Caco-2 (cell line): ENCODE data around the gene CENPQ. TPM values are rescaled to one million over a fixed set of nuclear protein-coding genes. Genes with fewer than 3 reads are reported as not detected.

Experiments
- BruUV-seq: library from RNA; stranded (reverse); fragments of 400-500 nt; replicated peaks from 2 replicates; lab custom pipeline; 2021; lab: Mats Ljungman, UMichigan
- CTCF ChIA-PET: fragments of 300-600 bp; sonication (Branson Sonifier 250); formaldehyde crosslinking; loops from one replicate; lab custom pipeline; 2022; ENCODE audit warnings: antibody characterized with exemption; lab: Charles Lee
- POLR2A ChIA-PET: fragments of 300-600 bp; sonication (Branson Sonifier 250); formaldehyde crosslinking; loops from one replicate; lab custom pipeline; 2022; ENCODE audit warnings: antibody characterized with exemption; lab: Charles Lee
- DNase-seq, 2 experiments: peaks; one replicate each; pipeline versions ENCODE4 v3.0.0 to v3.0.0-alpha.2; 2020 to 2022
- H3K27me3 ChIP-seq: replicated peaks from 2 replicates; pipeline ENCODE4 v1.6.0; 2011; ENCODE audit warnings: low read length; ENCODE audit not compliant: control insufficient read depth, insufficient read depth
- H3K36me3 ChIP-seq: 2 replicates; pipeline ENCODE4 v1.5.1; 2011; ENCODE audit warnings: low read length; ENCODE audit not compliant: control insufficient read depth, insufficient read depth
- H3K4me1 ChIP-seq: fragments of 250-450 bp; sonication (Bioruptor Pico); 2 replicates; pipeline ENCODE4 v1.5.1; 2020; ENCODE audit warnings: mild to moderate bottlenecking
- H3K4me3 ChIP-seq: 2 replicates; pipeline ENCODE4 v1.5.1; 2011; ENCODE audit warnings: low read depth, mild to moderate bottlenecking, control low read depth, low read length
- H3K9me3 ChIP-seq: fragments of 250-450 bp; sonication (Bioruptor Pico); 2 replicates; pipeline ENCODE4 v1.5.1; 2020; ENCODE audit warnings: mild to moderate bottlenecking, moderate library complexity
- H3K27ac Mint-ChIP-seq: one replicate; pipeline ENCODE4 v1.8.0; 2022; ENCODE audit warnings: mixed read lengths; ENCODE audit not compliant: unreplicated experiment
- H3K27me3 Mint-ChIP-seq: one replicate; pipeline ENCODE4 v1.8.0; 2022; ENCODE audit warnings: mixed read lengths; ENCODE audit not compliant: insufficient read depth, unreplicated experiment
- H3K36me3 Mint-ChIP-seq: one replicate; pipeline ENCODE4 v1.8.0; 2022; ENCODE audit warnings: mild to moderate bottlenecking, mixed read lengths; ENCODE audit not compliant: insufficient read depth, unreplicated experiment
- H3K4me1 Mint-ChIP-seq: one replicate; pipeline ENCODE4 v1.8.0; 2022; ENCODE audit warnings: low read depth, mixed read lengths; ENCODE audit not compliant: unreplicated experiment
- H3K4me3 Mint-ChIP-seq: one replicate; pipeline ENCODE4 v1.8.0; 2022; ENCODE audit warnings: mild to moderate bottlenecking, moderate library complexity, mixed read lengths; ENCODE audit not compliant: unreplicated experiment
- H3K9me3 Mint-ChIP-seq: one replicate; pipeline ENCODE4 v1.8.0; 2022; ENCODE audit warnings: mixed read lengths; ENCODE audit not compliant: unreplicated experiment
- intact Hi-C: fragments of 100-400 bp; cut with micrococcal nuclease; formaldehyde crosslinking; loops from one replicate; pipeline ENCODE4 v1.10.0; 2022; ENCODE audit not compliant: unreplicated experiment
- total RNA-seq: library from RNA; stranded (reverse); gene quantifications from 2 replicates; pipeline ENCODE4 v1.2.3, GENCODE V29; 2022
- TF ChIP-seq, protein P1 (sequence below), 2 experiments: fragments of 200-600 bp in 1 of 2; IDR thresholded peaks; 1 replicate in 1 of 2; 2 replicates in 1 of 2; pipeline versions ENCODE4 v1.5.1 to v1.8.0; 2011 to 2022; ENCODE audit warnings: antibody characterized with exemption in 1 of 2, control low read depth in 1 of 2, inconsistent platforms in 1 of 2, low read depth in 1 of 2, low read length in 1 of 2, mild to moderate bottlenecking in 1 of 2, moderate library complexity in 1 of 2; ENCODE audit not compliant: insufficient read depth in 1 of 2, severe bottlenecking in 1 of 2, unreplicated experiment in 1 of 2

The CENPQ gene
- total RNA-seq, 1 experiment from 2014 or later, result 13.4 TPM

DNA sequence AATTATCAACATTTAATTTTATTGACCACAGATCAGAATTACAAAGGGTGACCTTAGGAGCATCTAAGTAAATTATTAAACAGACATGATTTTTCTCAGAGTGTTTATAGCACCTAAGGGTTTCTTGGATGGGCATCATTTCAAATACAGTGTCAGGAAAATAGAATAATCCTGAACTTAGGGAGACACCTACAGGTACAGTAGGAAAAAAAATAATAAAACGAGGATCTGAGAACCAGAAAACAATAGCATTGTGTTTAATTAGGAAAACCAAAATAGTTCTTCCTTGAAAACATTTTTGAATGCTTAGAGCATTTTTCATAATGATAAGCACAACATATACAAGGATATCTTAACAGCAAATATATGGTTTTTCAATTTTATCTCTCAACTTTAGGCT is 39.4 kb upstream of the CENPQ start:
- no peaks in the 10 kb centered on the region for H3K9me3 ChIP-seq
- no TSS peak for BruUV-seq
- H3K4me3 ChIP-seq, result no peak overlapping the region
- CTCF ChIA-PET, result no interaction called here
- Mint-ChIP-seq H3K27ac (no peak overlapping the region), H3K4me1 (no peaks in the 10 kb centered on the region), H3K4me3 (no peak overlapping the region), H3K27me3 (no peaks in the 10 kb centered on the region), H3K36me3 (no peaks in the 10 kb centered on the region), H3K9me3 (no peaks in the 10 kb centered on the region)
- no peaks in the 10 kb centered on the region for H3K36me3 ChIP-seq
- H3K27me3 ChIP-seq, result no peaks in the 10 kb centered on the region
- intact Hi-C loops, result loop anchor here (2.0 kb wide), 1 partner anchor 1337 kb away; no protein-coding TSS in a partner anchor
- H3K4me1 ChIP-seq, result no peaks in the 10 kb centered on the region
- POLR2A ChIA-PET, result no interaction called here
- TF ChIP-seq, protein P1, sequence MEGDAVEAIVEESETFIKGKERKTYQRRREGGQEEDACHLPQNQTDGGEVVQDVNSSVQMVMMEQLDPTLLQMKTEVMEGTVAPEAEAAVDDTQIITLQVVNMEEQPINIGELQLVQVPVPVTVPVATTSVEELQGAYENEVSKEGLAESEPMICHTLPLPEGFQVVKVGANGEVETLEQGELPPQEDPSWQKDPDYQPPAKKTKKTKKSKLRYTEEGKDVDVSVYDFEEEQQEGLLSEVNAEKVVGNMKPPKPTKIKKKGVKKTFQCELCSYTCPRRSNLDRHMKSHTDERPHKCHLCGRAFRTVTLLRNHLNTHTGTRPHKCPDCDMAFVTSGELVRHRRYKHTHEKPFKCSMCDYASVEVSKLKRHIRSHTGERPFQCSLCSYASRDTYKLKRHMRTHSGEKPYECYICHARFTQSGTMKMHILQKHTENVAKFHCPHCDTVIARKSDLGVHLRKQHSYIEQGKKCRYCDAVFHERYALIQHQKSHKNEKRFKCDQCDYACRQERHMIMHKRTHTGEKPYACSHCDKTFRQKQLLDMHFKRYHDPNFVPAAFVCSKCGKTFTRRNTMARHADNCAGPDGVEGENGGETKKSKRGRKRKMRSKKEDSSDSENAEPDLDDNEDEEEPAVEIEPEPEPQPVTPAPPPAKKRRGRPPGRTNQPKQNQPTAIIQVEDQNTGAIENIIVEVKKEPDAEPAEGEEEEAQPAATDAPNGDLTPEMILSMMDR (IDR thresholded peaks at IDR 0.05; ENCODE audit: insufficient read depth in 1 of 2, low read depth in 1 of 2, low read length in 1 of 2, severe bottlenecking in 1 of 2, unreplicated experiment in 1 of 2), result peak in 1 of 2 experiments; percentile 6
- no peak for DNase-seq

DNA sequence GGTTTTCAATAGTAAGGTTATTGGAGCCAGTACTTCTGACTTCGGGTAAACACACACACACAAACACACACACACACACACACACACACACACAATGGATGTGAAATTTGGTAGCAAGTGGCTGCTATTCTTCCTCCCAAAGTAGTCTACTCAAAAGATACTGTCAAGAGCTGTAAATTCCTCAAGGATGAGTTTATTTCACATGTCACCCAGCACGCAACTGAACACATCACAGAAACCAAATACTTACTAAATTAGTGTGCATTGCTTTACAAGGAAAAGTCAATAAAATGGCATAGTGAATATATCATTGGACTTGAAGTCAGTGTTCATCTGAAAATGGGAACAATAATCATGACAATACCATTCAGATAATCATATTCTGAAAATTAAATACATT is 33.0 kb upstream of the CENPQ start:
- no peak for DNase-seq
- Histone ChIP-seq H3K4me1 (no peaks in the 10 kb centered on the region), H3K4me3 (no peak overlapping the region), H3K36me3 (no peaks in the 10 kb centered on the region), H3K27me3 (no peaks in the 10 kb centered on the region), H3K9me3 (no peaks in the 10 kb centered on the region)
- Mint-ChIP-seq H3K9me3 (no peaks in the 10 kb centered on the region), H3K27ac (no peak overlapping the region), H3K4me1 (no peaks in the 10 kb centered on the region), H3K4me3 (no peak overlapping the region), H3K27me3 (no peaks in the 10 kb centered on the region), H3K36me3 (no peaks in the 10 kb centered on the region)
- intact Hi-C loops, result no loop called here
- BruUV-seq, result no TSS peak
- ChIA-PET CTCF (no interaction called here), POLR2A (no interaction called here)
- TF ChIP-seq, protein P1 (IDR thresholded peaks at IDR 0.05; ENCODE audit: insufficient read depth in 1 of 2, low read depth in 1 of 2, low read length in 1 of 2, severe bottlenecking in 1 of 2, unreplicated experiment in 1 of 2), result no peak

GRCh38 chr6:49430866-49431265 is 32.3 kb upstream of the CENPQ start:
- Histone ChIP-seq H3K9me3 (no peaks in the 10 kb centered on the region), H3K4me3 (no peak overlapping the region), H3K4me1 (no peaks in the 10 kb centered on the region), H3K27me3 (no peaks in the 10 kb centered on the region), H3K36me3 (no peaks in the 10 kb centered on the region)
- H3K27me3 Mint-ChIP-seq, result no peaks in the 10 kb centered on the region
- TF ChIP-seq, protein P1 (IDR thresholded peaks at IDR 0.05; ENCODE audit: insufficient read depth in 1 of 2, low read depth in 1 of 2, low read length in 1 of 2, severe bottlenecking in 1 of 2, unreplicated experiment in 1 of 2), result no peak
- BruUV-seq, result no TSS peak
- no peaks in the 10 kb centered on the region for H3K9me3 Mint-ChIP-seq
- H3K4me3 Mint-ChIP-seq, result no peak overlapping the region
- no peak for DNase-seq
- H3K36me3 Mint-ChIP-seq, result no peaks in the 10 kb centered on the region
- CTCF ChIA-PET, result no interaction called here
- H3K27ac Mint-ChIP-seq, result no peak overlapping the region
- intact Hi-C loops, result no loop called here
- H3K4me1 Mint-ChIP-seq, result no peaks in the 10 kb centered on the region
- POLR2A ChIA-PET, result no interaction called here
